Fibroblast of peridontal ligament (primary cell): Measurements from ENCODE around the gene ZCCHC4.

Experiments used
- DNase-seq: peaks from one replicate; pipeline ENCODE4 v3.0.0-alpha.2; 2010; ENCODE audit errors: extremely low read depth

ZCCHC4 gene

DNA sequence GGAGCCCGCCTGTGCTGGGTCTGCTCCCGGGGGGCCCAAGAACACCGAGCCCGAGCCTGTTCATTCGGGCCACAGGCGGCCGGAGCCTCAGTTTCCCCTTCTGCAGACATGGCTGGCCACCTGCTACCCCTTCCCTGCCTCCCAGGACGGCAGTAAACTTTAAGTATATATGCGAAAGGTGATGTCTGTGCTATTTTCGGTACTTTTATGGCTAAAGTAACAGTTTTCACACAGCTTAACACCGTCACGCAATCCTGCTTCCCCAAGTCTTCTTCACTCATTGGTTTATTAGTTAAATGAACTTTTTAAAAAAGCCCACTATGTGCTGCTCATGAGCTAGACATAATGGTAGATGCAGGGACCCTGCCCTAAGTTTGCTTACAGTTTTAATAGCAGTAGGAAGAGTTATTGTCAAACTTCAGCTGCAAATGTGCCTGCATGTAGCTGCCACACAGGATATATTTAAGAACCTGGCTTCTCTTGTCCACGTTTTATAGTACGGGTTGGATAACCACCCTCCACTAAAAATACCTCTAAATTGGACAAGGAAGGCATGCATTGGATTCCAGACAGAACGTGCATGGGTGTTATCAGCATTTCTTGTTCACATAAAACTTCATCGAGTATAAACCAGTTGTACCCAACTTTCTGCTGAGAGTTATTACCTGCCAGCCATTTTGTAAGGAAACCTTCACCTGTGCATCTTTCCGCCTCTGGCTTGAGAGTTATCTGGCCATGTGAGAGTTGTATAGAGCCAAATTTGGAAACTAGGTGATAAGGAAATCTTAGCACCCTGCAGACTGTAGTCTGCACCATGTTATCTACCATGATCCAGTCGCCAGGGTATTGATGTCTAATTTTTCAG is 65.2 kb downstream of the ZCCHC4 start:
- peak; percentile 14 for DNase-seq

DNA sequence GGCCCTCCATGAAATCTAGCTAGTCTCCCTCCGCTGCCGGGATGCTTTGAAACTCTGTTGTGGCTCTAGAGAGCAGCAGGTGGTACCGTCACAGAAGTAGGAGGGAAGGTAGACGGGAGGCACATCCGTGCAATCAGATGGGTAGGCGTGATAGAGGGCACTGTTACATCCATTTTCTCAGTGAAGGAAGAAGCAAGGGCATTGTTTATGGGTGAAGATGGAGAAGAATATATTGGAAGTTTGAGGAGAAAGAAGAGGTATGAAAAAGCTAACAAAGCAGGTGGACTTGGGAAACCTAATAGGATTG is 65.8 kb downstream of the ZCCHC4 start:
- no peak for DNase-seq

DNA sequence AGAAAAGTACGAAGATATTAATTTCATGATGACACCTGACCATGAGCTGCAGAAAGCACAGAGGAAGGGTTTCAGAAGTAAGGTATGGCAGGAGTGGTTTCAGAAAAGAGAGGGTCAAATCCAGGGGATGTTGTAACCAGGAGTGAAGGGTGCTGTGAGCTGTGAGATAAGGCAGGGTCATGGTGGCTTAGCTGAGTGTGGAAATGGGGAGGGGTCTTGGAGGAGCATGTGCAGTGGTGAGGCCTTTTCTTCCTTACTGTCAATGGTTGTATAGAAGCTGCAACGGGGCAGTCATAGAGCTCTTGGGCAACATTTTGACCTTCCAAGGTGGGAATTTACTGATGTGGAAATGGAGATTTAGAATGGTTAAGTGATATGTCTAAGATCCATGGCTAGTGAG is 67.0 kb downstream of the ZCCHC4 start:
- no peak for DNase-seq

DNA sequence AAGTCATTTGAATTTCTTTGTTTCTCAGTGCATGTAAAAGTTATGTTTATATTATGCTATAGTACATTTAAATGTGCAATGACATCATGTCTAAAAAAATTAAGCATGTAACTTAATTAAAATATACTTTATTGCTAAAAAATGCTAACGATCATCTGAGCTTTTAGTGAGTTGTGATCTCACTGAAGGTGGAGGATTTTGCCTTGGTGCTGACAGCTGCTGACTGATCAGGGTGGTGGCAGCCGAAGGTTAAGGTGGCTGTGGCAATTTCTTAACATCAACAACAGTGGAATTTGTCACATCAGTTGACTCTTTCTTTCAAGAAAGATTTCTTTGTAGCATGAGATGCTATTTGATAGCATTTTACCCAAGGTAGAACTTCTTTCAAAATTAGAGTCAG is 71.1 kb downstream of the ZCCHC4 start:
- DNase-seq: no peak

DNA sequence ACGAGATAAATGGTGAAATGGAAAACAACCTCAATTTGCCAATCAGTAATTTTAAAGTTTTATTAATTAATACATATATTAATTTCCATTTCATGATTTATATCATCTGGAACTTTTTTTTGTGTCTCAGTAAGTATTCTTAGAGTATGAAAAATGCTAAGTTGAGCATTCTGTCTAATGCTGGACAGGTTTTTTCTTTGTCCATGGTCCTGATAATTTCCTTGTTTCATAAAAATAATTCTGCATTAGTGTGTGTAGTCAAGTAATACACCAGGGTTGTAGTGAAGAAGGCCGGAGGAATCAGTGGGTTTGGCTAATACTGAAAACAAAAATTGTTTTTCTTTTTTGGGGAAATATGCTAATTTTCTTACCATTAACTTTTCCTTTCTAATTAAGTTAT is 74.4 kb downstream of the ZCCHC4 start:
- no peak for DNase-seq

DNA sequence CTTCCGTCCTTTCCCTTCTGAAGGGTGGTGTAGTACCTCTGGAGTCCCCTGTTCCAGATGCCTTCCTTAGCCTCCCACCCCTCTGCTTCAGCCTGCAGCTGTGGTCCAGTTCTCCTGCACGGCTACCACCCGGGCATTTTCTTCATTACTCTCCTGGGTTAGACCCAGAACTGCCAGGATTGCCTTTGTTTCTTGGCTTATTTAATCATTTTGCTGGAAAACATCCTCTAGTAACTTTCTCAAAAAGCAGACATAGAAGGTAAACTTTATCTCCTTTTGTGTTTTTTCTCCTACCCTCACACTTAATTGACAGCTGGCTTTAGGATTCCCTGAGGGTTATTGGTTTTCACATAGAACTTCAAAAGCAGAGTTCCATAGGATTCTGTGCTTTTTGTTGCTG is 84.7 kb downstream of the ZCCHC4 start:
- no peak for DNase-seq

DNA sequence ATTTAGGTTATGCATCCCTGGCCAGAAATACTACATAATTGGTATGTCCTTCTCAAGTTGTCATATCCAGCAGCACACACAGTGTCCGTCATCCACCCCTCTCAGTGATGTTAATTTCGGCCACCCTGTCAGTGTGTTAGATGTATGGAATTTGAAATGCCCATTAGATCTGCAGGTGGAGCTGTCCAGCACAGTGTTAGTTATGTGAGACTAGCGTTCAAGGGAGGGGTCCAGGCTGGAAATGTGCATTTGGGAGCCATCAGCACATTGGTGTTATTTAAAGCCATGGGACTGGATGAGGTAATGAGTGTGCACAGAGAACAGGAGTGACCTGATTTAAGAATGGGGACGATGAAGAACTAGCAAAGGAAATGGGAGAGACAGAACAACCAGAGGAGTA is 86.9 kb downstream of the ZCCHC4 start:
- DNase-seq: no peak

DNA sequence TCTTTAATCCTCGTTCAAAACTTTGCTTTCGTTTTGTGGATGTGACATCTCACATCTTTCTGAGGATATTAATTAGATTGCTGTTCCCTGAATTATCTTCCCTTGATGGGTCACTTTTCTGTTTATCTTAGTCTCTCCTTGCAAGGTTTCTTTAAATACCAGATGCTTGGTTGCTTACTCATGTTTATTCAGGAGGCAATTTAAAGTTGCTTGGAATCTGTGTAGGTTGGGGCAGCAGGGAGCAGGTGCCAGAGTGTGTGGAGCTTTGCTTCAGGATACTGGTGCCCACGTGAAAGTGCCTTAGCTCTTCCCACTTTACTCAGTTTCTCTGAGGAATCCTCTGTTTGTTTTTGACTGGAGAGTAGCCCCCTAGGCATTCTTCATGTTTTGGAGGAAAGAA is 88.5 kb downstream of the ZCCHC4 start:
- no peak for DNase-seq

DNA sequence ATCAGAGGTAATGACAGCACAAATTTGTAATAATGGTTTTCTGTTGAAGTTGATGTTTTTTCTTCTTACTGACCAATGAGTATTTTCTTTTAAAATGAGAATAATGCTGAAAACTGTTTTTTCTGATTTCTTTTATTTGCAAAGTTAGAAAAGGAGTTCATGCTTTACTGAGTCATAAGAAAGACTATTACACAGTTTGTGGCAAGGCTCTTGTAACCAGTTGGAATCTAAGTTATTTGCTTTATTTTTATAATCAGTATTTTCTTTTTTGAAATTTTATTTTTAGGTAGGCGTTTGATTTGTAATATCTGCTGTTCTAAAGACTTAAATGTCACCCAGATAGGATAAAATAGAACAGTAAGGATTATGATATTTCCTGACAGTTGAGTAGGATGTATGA is 89.9 kb downstream of the ZCCHC4 start:
- DNase-seq: peak; percentile 68

DNA sequence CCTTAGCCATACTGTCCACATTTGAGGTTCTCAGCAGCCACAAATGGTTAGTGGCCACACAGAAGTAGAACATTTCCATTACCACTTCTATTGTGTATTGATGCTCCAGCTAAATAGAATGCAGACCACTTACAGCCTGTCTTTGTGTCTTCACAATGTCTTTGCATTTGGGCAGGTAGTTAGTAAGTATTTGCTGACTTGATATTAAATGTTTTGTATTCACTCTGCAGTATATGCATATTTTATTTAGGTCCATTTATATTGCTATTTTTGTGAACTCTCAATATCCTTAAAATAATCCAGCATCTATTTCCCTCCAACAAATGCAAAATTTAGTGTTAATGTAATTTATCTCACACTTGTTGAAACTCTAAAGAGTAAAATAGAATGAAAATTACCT is 91.1 kb downstream of the ZCCHC4 start:
- no peak for DNase-seq

DNA sequence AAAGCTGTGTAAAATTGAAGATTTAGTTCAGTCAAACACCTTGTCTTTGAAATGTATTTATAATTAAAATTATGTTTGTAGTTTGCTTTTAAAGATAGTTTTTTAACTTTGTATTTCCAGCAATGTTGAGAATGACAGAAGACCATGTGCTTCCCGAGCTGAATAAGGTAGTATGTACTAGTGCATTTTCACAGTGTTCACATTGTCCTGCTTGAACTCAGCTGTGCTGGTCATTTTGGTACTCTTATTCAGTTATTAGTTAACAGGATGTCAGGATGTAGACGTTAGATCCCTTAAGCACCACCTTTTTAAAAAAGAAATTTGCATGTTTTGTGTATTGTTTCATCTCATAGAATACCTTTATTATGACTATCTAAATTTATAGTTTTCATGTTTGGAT is 92.9 kb downstream of the ZCCHC4 start:
- no peak for DNase-seq

DNA sequence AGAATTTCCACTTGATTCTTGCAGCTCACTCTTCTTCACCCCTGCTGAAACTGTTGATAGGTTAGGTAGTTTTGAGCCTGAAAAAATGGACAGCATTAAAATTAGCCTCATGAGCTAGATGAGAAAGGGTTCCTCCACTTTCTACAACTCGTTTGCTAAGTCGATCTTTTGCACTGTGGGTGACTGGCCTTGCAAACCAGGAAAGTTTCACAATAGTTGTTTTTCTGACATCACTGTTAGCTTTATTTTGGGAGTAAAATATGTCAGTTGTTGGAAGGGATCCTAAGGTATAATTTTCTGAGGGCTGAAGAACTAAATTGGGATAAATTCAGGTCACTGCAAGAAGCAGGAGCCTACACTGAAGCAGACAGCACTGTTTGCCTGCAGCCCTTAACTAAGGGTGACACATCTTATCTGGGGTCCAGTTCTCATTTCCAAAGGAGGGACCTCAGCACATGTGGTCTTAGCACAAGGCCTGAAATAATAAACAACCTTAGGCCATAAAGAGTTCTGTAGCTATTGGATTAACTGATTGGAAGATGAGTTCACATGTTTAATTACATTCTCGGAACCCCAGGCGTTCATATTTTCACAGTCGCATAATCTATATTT is 93.6 kb downstream of the ZCCHC4 start:
- DNase-seq: peak; percentile 85

DNA sequence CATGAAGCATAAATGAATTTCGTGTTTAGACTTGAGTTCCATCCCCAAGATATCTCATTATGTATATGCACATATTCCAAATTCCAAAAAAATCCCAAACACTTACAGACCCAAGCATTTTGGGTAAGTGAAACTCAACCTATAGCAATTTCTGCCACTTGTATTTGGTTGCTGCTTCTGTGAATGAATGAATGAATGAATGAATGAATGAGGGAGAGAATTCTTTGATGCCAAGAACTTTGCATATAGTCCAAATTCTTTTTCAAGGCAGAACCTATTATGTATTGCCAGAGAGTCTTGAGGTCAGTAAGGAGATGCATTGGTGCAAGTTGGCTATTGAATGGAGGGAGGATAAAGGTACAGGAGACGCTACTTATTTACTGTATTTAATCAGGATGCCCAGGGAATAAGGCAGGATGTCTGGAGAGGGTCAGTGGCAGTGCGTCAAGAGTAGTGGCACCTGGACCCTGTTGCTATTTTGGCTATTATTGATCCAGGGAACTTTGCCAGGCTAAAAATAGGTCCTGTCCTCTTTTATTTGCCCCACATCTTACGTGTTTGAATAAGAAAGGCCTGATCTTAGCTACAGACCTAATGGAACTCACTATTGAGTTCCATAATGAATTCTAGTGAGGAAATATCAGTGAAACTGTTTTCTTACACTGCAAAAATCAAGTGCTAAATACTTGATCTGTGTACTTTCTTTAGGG is 98.4 kb downstream of the ZCCHC4 start:
- DNase-seq: no peak

DNA sequence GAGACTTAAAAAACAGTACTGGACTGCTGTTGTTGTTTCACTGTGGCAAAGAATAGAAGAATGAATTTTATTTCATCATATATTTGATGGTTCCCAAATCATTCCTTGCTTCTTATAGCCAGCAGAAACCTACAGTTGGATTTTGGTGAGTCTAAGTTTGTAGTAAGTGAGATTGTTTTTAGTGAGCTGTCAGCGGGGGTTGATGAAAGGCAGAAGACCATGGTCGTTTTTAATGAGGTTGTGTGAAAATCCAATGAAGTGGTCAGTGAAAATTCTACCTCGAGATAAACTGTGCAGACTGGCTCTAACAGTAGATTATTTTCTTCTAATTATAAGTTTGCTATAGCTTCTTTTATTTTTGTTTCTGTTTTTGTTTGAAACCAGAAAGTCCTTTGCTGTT is 100.7 kb downstream of the ZCCHC4 start:
- no peak for DNase-seq

DNA sequence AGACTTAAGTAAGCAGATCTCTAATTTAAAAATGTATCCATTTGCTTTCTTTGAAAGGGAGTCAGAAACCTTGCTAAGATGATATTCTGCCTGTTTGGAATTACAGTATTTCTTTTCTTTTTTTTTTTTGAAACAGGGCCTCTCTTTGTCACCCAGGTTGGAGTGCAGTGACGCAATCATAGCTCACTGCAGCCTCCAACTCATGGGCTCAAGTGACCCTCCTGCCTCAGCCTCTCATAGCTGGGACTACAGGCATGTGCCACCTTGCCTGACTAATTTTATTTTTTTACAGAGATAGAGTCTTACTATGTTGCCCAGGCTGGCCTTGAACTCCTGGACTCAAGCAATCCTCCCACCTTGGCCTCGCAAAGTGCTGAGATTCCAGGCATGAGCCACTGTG is 104.4 kb downstream of the ZCCHC4 start:
- no peak for DNase-seq
